Heart left ventricle (tissue), 13 donors: ENCODE data around the gene CD34.

Experiments used
- POLR2A ChIP-seq, 2 donors: fragments of 450-650 bp; IDR thresholded peaks; one replicate each; pipeline ENCODE4 v1.6.1; 2017; ENCODE audit warnings: antibody characterized with exemption in 2 of 2, mild to moderate bottlenecking in 2 of 2, moderate library complexity in 2 of 2
- TF ChIP-seq, protein P1 (sequence below), 12 donors: fragments of 200-600 bp; sonication (generic) in 4 of 12; IDR thresholded peaks; one replicate each; pipeline versions ENCODE4 v1.5.0 to v1.8.0; 2018 to 2022; ENCODE audit warnings: antibody characterized with exemption in 12 of 12, mild to moderate bottlenecking in 5 of 12
- donor health status: ischemic (EF 13 %, LVEDD 7.1; RV severe dilation, severe dysfunction).
- donor health status: DM: no; HTN: yes; CAD: no.
- donor health status: DM: no; HTN: no; CAD: no.
- donor health status: ischemic (EF 25% LVEDD 6.9; RV normal size, moderate dysfunction).
- donor health status: ischemic (EF 25% LVEDD 5.7; RV mildly dilated, moderate dysfunction).
- donor health status: ischemic (EF 35%, LVEDD 5.7; RV mildly dilated, moderate dysfunction).
- donor health status: nonischemic (EF 11% LVEDD 7.7; RV severe dilation, severe dysfunction).
- donor health status: DM: yes; HTN: yes; CAD: no.
- donor health status: PGD.
- donor health status: ischemic (EF 29% LVEDD 5.4; RV normal size, mild dysfunction).
- donor health status: nonischemic (EF 23%, LVEDD 6.1; RV moderate dilation, normal function).

DNA sequence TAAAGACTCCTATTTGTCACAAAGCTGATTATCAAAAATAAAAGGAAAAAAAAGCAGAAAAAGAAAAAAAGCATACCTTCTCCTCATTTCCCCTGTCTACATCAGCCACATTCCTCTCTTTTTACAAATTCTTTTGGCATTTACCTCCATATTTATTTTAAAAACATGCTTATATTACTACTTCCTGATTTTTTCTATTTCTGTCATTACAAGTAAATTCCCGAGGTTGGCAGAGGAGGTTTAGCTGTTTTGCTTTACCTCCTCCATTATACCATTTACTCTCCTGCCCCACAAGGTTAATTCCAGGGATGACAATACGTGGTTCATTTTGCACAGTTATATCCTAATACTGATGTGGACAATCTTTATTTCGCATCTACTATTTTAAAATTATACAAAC lies 26.3 kb upstream of the CD34 start:
- TF ChIP-seq, protein P1, sequence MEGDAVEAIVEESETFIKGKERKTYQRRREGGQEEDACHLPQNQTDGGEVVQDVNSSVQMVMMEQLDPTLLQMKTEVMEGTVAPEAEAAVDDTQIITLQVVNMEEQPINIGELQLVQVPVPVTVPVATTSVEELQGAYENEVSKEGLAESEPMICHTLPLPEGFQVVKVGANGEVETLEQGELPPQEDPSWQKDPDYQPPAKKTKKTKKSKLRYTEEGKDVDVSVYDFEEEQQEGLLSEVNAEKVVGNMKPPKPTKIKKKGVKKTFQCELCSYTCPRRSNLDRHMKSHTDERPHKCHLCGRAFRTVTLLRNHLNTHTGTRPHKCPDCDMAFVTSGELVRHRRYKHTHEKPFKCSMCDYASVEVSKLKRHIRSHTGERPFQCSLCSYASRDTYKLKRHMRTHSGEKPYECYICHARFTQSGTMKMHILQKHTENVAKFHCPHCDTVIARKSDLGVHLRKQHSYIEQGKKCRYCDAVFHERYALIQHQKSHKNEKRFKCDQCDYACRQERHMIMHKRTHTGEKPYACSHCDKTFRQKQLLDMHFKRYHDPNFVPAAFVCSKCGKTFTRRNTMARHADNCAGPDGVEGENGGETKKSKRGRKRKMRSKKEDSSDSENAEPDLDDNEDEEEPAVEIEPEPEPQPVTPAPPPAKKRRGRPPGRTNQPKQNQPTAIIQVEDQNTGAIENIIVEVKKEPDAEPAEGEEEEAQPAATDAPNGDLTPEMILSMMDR (IDR thresholded peaks at IDR 0.05): no peak
- no peak for TF ChIP-seq POLR2A (IDR thresholded peaks at IDR 0.05)
